Measurements from ENCODE around the gene FAM240A. TPM values are rescaled to one million over a fixed set of nuclear protein-coding genes. Genes with fewer than 3 reads are reported as not detected.
A peak's percentile ranks its signal among the peaks of the same experiment; 100 is the strongest.

FAM240A gene
- total and polyA plus RNA-seq, 4 donors, result not detected

DNA sequence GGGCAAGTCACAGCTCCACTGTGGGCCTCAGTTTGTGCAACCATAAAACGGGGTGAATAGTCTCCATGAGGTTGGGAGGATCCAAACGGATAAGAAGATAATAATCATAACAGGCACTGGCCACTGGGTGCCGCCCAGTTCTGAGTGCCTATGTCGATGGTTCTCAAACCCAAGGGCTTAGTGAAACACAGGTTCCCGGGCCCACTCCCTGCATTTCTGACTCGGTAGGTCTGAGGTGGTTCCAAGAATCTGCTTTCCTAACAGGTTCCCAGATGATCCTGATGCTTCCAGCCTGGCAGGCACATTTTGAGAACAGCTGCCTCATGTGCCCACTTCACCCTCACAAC is 60.0 kb downstream of the FAM240A start:
- intact Hi-C loops (cut with DNase I), result no loop called here
- Histone ChIP-seq H3K9me3 (ENCODE audit: control insufficient read depth, low read length) (no peaks in the 10 kb centered on the region), H3K4me1 (ENCODE audit: control insufficient read depth in 1 of 2, insufficient read depth in 2 of 2, low read length in 2 of 2) (no peaks in the 10 kb centered on the region), H3K27ac (ENCODE audit: low read depth in 1 of 2, low read length in 2 of 2) (no peak overlapping the region), H3K4me3 (ENCODE audit: low read length in 2 of 2) (no peak overlapping the region), H3K27me3 (ENCODE audit: control insufficient read depth in 1 of 2, insufficient read depth in 2 of 2, low read length in 1 of 2) (no peaks in the 10 kb centered on the region), H3K36me3 (ENCODE audit: control insufficient read depth in 1 of 2, insufficient read depth in 2 of 2, low read length in 1 of 2) (no peaks in the 10 kb centered on the region)
- 93 to 94% methylated on average over 6 of the region's 6 CpGs for WGBS, 2 donors
- no peak for ATAC-seq (ENCODE audit: low FRiP score)
- no peak for DNase-seq

DNA sequence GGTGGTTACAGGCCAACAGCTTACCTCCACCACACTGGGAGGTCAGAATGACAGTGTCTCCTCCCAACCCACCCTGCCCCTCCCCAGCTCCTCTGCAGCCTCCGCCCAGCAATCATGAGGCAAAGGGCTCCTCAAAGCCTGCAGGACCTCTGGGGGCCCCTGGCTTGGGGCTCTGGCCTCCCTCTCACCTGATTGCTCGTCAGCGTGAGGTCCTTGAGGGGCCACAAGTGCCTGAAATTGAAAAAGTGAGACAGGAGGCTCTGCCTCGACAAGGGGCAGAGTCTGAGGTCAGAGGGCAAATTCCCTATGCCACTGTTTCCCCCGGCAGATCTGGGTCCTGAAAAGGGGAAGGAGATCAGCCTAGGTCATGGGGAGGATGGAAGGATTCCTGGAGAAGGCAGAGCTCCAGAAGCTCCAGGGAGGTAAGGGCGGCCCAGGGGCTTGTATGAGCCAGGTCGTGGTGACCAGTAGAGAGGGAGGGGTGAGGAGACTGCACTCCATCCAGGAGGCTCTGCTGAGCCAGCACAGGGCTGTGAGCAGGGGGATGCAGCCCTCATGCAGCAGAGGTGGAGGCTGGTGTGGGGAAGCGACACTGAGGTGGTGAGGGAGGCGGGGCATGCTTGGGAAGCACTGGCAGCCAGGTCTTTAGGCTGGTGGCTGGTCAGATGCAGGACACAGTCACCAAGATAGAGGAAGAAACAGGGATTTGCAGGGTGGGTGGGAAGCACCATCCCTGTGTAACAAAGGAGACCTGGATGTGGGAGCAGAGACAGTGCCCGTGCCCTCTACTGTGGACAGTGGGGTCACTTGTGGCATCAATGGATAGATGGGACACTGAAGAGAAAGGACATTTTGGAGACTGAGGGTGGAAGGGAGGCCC is 61.1 kb downstream of the FAM240A start:
- Histone ChIP-seq H3K4me3 (ENCODE audit: low read length in 2 of 2) (no peak overlapping the region), H3K27me3 (ENCODE audit: control insufficient read depth in 1 of 2, insufficient read depth in 2 of 2, low read length in 1 of 2) (no peaks in the 10 kb centered on the region), H3K36me3 (ENCODE audit: control insufficient read depth in 1 of 2, insufficient read depth in 2 of 2, low read length in 1 of 2) (no peaks in the 10 kb centered on the region), H3K9me3 (ENCODE audit: control insufficient read depth, low read length) (no peaks in the 10 kb centered on the region), H3K4me1 (ENCODE audit: control insufficient read depth in 1 of 2, insufficient read depth in 2 of 2, low read length in 2 of 2) (no peaks in the 10 kb centered on the region), H3K27ac (ENCODE audit: low read depth in 1 of 2, low read length in 2 of 2) (no peak overlapping the region)
- no peak for ATAC-seq (ENCODE audit: low FRiP score)
- 84 to 87% methylated on average over 10 of the region's 10 CpGs for WGBS, 2 donors
- intact Hi-C loops (cut with DNase I), result no loop called here
- DNase-seq, result peak; percentile 40 to 55

DNA sequence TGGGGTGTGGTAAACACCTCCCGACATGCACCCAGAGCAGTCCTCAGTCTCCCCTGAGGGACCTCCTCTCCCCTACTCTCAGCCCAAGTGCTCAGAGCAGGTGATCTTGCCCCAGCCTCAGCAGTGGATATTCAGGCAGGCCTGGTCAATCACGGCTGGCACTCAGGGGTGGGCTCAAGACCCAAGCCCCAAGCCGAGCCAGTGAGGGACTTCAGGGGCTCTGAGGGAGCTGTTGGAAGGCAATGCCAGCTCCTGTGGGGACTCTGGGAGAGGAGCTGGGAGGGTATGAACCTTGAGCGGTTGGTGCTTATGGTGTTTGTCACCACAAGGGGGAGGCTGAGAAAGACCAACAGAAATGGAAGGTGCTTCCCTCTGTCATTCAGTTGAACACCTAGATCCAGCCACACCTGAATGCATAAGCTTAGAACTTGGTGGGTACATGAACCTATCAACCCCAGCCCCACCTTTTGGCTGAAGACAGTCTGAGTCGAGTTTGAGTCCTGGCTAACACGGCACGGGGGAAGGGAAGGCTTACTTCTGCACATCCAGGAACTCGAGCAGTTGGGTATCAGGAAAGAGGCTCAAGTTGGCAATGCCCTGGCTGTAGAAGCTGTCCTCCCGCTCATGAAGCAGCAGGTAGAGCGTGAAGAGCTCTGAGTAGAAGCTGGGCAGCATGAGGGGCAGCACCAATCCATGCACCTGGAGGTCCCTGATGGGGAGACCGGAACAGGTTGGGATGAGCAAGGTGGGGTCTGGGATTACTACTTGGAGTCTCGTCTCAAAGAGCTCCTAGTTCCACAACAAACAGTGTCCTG is 61.9 kb downstream of the FAM240A start:
- 94 to 96% methylated on average over 12 of the region's 12 CpGs for WGBS, 2 donors
- Histone ChIP-seq H3K27ac (ENCODE audit: low read depth in 1 of 2, low read length in 2 of 2) (no peak overlapping the region), H3K27me3 (ENCODE audit: control insufficient read depth in 1 of 2, insufficient read depth in 2 of 2, low read length in 1 of 2) (no peaks in the 10 kb centered on the region), H3K4me1 (ENCODE audit: control insufficient read depth in 1 of 2, insufficient read depth in 2 of 2, low read length in 2 of 2) (no peaks in the 10 kb centered on the region), H3K9me3 (ENCODE audit: control insufficient read depth, low read length) (no peaks in the 10 kb centered on the region), H3K36me3 (ENCODE audit: control insufficient read depth in 1 of 2, insufficient read depth in 2 of 2, low read length in 1 of 2) (no peaks in the 10 kb centered on the region), H3K4me3 (ENCODE audit: low read length in 2 of 2) (no peak overlapping the region)
- ATAC-seq (ENCODE audit: low FRiP score), result no peak
- intact Hi-C loops (cut with DNase I), result no loop called here
- DNase-seq, result peak; percentile 39 to 52

DNA sequence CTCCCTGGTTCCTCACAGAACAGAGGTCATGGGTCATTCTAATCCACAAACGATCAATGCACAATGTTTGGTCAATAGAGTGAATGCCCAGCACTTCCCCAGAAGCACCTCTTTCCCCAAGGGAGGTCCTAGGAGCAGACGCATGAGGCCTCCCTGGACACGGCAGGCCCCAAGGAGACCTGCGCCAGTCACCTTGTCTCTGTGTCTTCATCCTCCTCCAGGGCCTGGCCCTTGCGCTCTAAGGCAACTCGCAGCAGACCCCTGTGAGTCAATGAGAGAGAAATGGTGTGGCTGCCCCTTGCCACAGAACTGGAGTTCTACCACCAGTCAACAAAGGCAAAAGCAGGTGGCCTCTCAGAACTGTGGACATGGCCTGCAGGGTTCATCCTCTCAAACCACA is 63.1 kb downstream of the FAM240A start:
- DNase-seq (peak; percentile 24 to 45), ATAC-seq (ENCODE audit: low FRiP score) (no peak)
- Histone ChIP-seq H3K36me3 (ENCODE audit: control insufficient read depth in 1 of 2, insufficient read depth in 2 of 2, low read length in 1 of 2) (no peaks in the 10 kb centered on the region), H3K4me3 (ENCODE audit: low read length in 2 of 2) (no peak overlapping the region), H3K4me1 (ENCODE audit: control insufficient read depth in 1 of 2, insufficient read depth in 2 of 2, low read length in 2 of 2) (no peaks in the 10 kb centered on the region), H3K9me3 (ENCODE audit: control insufficient read depth, low read length) (no peaks in the 10 kb centered on the region), H3K27ac (ENCODE audit: low read depth in 1 of 2, low read length in 2 of 2) (no peak overlapping the region), H3K27me3 (ENCODE audit: control insufficient read depth in 1 of 2, insufficient read depth in 2 of 2, low read length in 1 of 2) (no peaks in the 10 kb centered on the region)
- intact Hi-C loops (cut with DNase I), result no loop called here
- WGBS, 2 donors, result 92% methylated on average over 6 of the region's 6 CpGs

Other genes starting within 250 kb of the FAM240A start
- gene CCR5, start 241.6 kb upstream of the FAM240A start, total RNA-seq, result 1 to 10 TPM; 4.1 to 5.7 TPM
- gene CCR5, start 241.6 kb upstream of the FAM240A start, polyA plus RNA-seq, result 1 to 10 TPM in 1 of 2 donors, under 1 TPM in 1; 0.05 to 2.1 TPM
- 1 to 10 TPM; 3.1 to 5.1 TPM for gene CCRL2, start 205.3 kb upstream of the FAM240A start, total RNA-seq
- 1 to 10 TPM in 1 of 2 donors, under 1 TPM in 1; 0.59 to 1.8 TPM for gene CCRL2, start 205.3 kb upstream of the FAM240A start, polyA plus RNA-seq
- gene LTF, start 147.6 kb upstream of the FAM240A start, total RNA-seq, result 1 to 10 TPM; 3.2 to 5.5 TPM
- gene LTF, start 147.6 kb upstream of the FAM240A start, polyA plus RNA-seq, result under 1 TPM; 0.13 to 0.59 TPM
- not detected for gene RTP3, start 114.5 kb upstream of the FAM240A start, total RNA-seq
- gene RTP3, start 114.5 kb upstream of the FAM240A start, polyA plus RNA-seq, result not detected
- gene LRRC2, start 46.2 kb upstream of the FAM240A start, total RNA-seq, result 1 to 10 TPM in 1 of 2 donors, under 1 TPM in 1; 0.78 to 8.8 TPM
- under 1 TPM; 0.03 to 0.13 TPM for gene LRRC2, start 46.2 kb upstream of the FAM240A start, polyA plus RNA-seq
- 10 to 100 TPM; 21.0 to 28.7 TPM for gene ALS2CL, start 81.2 kb downstream of the FAM240A start, total RNA-seq
- gene ALS2CL, start 81.2 kb downstream of the FAM240A start, polyA plus RNA-seq, result 10 to 100 TPM in 1 of 2 donors, 1 to 10 TPM in 1; 3.8 to 40.7 TPM
- under 1 TPM; 0.55 to 0.99 TPM for gene TMIE, start 88.9 kb downstream of the FAM240A start, total RNA-seq
- under 1 TPM; 0.75 to 1.00 TPM for gene TMIE, start 88.9 kb downstream of the FAM240A start, polyA plus RNA-seq
- gene PRSS50, start 105.3 kb downstream of the FAM240A start, total RNA-seq, result not detected
- under 1 TPM in 1 of 2 donors, not detected in 1; 0.31 TPM for gene PRSS50, start 105.3 kb downstream of the FAM240A start, polyA plus RNA-seq

All from aorta (tissue), 5 donors.